Measurements from ENCODE around the gene SYNE3.
"Not testable (repeated sequence)": the region's sequence is repeated elsewhere in the genome, so short reads cannot be mapped to it uniquely, and the experiment has no call there.

The SYNE3 gene

DNA sequence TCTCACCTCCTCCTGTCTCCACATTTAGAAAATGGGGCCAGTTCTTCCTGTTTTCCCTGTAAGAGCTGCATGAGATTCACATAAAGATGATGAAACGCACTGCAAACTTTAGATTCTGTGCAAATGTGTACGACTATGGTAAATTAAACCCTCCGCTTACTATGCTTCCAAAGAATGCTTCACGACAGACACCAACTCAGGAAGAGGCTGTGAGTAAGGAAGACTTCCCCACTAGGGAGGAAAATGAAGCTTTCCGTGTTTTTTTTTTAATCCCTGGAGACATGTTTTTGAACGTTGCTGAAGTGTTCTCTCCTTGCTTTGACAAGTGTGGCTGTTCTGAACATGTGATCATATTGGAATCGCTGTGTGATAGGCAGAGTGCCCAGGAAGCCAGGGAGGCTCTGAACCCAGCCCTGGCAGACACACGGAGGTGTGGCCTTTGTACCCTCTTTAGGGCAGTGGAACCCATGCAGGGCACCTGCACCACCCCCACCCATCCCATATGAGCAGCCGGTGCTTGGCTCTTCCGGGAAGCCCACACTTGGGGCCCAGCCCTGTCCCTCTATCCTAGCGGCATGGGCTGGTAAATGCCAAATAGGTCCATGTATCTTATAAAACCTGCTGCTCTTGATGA lies 7.5 kb upstream of the SYNE3 start:
- peak; percentile 63 to 65 for DNase-seq

DNA sequence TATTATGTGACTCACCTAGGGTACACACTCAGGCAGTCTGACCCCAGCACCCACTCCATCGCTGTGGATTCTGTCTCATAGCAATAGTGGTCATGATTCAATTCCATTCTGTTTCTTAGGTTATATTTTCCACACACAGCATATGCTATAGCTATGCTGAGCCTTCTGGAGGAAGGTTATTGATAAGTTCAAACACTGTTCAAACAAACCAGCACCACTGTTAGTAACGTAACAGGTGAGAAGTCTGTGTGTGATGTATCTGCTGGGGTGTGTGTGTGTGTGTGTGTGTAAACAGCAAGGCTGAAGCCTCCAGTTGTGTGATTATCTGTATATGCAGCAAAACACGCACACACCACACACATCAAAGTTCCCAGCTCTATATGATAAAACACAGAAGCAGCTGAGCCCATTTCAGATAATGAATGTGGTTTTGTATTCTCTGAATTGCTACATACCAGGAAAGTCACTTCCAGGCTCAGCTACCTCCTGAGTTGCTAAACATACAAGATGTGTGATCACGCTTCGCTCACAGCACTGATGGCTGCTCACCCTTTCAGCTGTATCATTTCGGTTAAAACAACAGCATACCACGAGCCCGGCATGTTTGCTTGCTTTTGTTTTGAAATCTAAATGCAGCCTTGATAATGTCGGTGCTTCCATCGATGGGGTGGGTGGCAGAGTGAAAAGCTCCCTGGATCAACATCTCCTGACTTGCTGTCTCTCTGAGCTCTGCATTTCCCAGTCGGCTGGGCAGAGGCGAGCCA lies 6.8 kb upstream of the SYNE3 start:
- peak; percentile 73 to 74 for DNase-seq

- peak in 1 of 2 experiments; percentile 15 for DNase-seq
Measured at GRCh38 chr14:95522556-95522955, 6.1 kb upstream of the SYNE3 start.

DNA sequence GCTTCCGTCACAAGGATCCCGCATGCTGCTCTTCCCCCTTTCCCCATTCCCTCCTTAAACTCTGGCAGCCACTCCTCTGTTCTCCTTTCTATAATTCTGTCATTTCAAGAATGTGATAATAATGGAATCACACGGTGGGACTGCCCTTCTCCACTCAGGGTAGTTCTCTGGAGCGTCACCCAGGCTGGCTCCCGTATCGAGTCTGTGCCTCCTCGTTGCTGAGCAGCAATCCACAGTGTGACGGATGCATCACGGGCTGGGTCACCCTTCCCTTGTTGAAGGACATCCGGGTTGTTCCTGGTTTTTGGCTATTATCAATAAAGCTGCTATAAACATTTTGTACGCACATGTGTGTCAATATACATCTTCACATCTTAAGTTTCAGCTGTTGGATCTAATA lies 5.7 kb upstream of the SYNE3 start:
- DNase-seq: peak in 1 of 2 experiments; percentile 21

- peak in 1 of 2 experiments; percentile 16 for DNase-seq
Measured at GRCh38 chr14:95521001-95521400, 4.6 kb upstream of the SYNE3 start.

- peak in 1 of 2 experiments; percentile 36 for DNase-seq
Measured at GRCh38 chr14:95520346-95520745, 3.9 kb upstream of the SYNE3 start.

DNA sequence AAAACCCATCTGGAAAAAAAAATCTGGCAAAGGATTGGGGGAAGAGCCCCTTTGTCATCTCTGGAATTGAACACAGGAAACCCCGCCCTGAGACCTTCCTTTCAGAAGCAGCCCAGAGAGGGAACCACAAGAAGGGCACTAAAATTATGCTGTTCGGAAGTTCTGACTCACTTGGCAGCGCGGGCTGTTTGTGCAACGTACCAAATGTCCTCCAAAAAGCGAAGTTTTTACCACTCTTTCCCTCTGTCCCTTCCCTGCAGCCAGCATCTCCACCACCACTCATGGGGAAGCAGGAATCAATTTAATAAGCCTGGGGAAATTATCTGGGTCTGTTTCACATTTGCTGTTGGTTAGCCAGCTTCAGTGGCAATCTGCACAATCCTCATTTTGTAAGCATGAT lies 3.2 kb upstream of the SYNE3 start:
- peak; percentile 80 to 81 for DNase-seq

GRCh38 chr14:95518045-95518751 lies 1.7 kb upstream of the SYNE3 start:
- DNase-seq: peak; percentile 25 to 28

GRCh38 chr14:95515596-95516552 lies 576 bp downstream of the SYNE3 start:
- peak; percentile 91 for DNase-seq

DNA sequence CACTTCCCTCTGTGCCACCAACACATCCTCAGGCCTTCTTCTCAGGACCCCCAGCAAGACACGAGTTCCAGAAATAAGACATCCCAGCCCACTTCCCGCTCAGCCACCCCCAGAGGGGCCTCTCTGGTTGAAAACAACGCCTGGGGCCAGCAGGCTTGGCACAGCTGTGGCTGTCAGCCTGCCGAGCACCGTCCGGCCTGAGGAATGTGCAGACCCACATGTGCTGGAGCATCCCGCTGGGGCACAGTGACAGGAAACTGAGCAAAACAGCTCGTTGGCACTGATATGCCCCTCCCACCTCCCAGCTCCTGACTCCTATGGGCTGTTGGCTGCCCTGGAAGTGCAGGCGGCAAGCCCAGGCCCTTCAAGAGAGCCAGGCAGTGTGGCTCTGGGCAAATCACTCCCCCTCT lies 1.4 kb downstream of the SYNE3 start:
- DNase-seq: peak in 1 of 2 experiments; percentile 46

GRCh38 chr14:95514131-95515079 lies 2.0 kb downstream of the SYNE3 start:
- DNase-seq: no peak

DNA sequence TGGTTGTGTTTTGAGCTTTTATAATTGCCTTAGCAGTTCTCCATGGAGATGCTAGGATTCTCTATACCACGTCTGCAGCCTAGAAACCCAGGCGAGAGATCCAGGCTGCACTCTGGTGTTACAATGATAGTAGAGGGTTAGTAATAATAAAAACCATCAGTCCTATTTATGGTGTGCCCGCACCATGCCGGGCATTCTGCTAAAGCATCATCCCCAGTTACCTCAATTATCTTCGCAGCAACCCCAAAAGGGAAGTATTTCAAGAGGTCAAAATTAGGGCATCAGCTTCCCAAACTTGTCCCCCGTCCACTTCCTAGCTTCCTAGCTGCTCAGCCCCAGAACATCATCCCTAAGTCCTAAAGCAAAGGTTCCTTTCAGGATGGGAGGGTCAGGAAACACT lies 3.2 kb downstream of the SYNE3 start:
- DNase-seq: no peak

DNA sequence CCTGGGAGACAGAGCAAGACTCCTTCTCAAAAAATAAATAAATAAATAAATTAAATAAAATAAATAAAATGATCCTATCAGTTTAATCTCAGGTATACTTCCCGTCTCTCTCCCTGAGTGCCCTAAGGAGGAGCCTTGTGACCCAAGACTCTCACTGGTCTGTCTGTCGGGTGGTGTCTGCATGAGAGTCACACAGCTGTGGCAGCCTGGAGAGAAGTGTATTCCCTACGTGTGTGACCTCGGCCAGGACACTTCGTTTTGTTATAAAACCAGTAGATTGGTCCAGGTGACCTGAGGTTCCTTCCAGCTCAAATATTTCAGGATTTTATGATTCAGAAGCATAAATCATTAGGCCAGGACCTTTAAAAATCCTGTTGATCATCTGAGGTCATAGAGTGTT lies 4.8 kb downstream of the SYNE3 start:
- no peak for DNase-seq

DNA sequence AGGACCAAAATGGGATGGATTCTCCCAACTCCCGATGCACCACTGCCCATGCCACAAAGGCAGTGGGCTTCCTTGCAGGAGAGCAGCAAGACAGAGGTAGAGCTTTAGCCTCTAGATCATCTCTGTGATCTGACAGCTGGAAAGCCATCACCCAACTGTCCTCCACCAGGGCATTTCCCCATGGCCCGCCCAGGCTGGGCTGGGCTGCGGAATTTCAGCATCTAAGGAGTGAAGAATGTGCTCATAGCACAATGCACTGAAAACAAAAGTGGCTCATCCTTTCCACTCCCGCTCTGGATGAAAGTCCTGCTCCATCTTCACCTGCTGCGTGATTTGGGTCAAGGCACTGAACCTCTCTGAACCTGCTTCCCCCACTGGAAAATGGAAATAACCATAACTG lies 5.6 kb downstream of the SYNE3 start:
- DNase-seq: no peak

DNA sequence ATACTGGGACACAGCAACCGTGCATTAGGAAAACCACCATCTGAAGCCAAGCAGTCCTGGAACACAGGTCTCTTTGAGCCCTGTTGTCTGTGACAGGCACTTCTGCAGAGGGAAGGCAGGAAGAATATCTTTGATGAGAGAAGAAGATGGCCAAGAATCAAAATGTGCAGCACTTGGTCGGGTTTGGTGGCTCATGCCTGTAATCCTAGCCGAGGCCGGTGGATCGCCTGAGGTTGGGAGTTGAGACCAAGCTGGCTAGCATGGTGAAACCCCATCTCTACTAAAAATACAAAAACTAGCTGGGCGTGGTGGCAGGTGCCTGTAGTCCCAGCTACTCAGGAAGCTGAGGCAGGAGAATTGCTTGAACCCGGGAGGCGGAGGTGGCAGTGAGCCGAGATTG lies 6.1 kb downstream of the SYNE3 start:
- not testable (repeated sequence) for DNase-seq

GRCh38 chr14:95509495-95509894 lies 7.0 kb downstream of the SYNE3 start:
- no peak for DNase-seq

DNA sequence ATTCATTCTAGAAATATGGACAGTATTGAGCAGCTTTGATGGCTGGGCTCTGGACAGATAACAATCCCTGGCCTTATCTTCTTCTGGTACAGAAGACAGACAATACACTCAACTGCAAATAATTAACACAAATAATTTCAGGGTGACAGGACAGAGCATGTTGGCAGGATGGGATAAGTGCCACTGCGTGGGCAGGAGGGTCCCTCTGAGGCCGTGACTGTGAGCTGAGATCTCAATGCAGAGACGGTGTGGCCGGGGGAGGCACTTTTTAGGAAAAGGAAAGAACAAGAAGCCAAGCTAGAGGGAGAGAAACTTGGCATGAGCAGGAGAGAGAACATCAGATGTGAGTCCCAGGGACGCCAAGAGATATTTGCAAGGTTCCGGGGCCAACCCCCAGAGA lies 8.1 kb downstream of the SYNE3 start:
- no peak for DNase-seq

- no peak for DNase-seq
Measured at GRCh38 chr14:95507701-95508103, 8.7 kb downstream of the SYNE3 start.

DNA sequence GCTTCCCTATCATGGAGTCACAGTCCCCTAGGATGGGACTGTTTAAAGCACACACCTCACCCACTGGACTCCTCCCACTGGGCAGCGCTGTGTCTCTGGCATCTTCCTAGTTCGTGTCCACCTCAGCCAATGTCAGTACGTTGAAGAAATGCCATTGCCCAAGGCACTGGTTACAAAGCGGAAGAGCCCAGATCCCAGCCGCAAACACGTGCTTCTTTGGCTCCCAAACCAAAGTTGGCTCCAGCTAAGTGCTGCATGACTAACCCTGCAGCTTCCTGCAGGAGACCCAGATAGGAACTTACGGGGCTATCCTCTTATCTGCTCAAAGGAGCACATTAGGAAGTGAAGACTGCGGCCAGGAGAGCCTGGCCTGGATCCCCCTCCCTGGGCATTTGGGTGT lies 9.3 kb downstream of the SYNE3 start:
- DNase-seq: no peak

DNA sequence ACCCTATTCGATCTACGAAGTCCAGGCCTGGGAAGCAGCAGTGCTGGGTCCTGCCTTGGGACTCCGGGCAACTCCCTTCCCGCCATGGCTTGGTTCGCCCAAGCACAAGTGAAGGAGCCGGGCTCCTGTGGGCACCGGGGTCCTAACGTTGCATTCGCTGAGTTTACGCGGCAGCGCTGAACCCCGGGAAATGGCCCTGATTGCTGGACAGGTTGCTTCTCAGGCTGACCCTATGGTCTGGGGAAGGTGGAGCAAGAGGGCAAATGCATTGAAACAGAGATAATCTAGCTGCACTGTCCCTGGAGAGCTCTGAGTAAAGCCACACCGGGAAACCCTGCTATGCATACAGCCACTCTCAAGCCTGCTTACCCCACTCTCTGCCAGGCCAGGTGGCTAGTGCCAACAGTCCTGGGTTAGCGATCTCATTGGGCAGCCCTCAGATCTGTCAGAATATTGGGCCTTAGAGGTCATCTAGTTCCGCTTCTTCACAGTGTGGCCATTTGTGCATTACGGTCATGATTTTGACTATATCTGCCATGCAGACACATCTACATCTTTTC lies 11.3 kb downstream of the SYNE3 start:
- DNase-seq: no peak

Data from activated T-cell treated with anti-CD3 and anti-CD28 coated beads, Interleukin-2, amount 50 U/mL, for 48 hours (primary cell).